ENCODE results near the gene SLBP.

The SLBP gene

GRCh38 chr4:1748465-1748995 is 36.4 kb upstream of the SLBP start:
- no peak for FAIRE-seq

GRCh38 chr4:1747603-1747967 is 35.5 kb upstream of the SLBP start:
- no peak for FAIRE-seq

GRCh38 chr4:1746919-1747602 is 34.9 kb upstream of the SLBP start:
- FAIRE-seq = no peak

- no peak for FAIRE-seq
Observed at GRCh38 chr4:1746265-1746691, 34.2 kb upstream of the SLBP start.

- no peak for FAIRE-seq
Observed at GRCh38 chr4:1745697-1746096, 33.6 kb upstream of the SLBP start.

- FAIRE-seq = no peak
Observed at GRCh38 chr4:1745165-1745564, 33.0 kb upstream of the SLBP start.

DNA sequence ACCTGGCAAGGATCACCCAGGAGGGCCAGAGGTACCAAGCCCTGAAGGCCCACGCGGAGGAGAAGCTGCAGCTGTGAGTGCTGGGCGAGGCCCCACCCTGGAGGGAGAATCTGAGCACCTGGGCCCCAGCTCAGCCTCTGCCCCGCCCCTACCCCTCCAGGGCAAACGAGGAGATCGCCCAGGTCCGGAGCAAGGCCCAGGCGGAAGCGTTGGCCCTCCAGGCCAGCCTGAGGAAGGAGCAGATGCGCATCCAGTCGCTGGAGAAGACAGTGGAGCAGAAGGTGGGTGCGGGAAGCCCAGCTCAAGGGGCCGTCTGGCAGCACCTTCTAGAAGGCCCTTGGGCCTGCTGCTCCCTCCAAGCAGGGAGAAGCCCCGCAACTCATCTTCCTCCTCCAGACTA is 32.4 kb upstream of the SLBP start:
- FAIRE-seq = no peak

DNA sequence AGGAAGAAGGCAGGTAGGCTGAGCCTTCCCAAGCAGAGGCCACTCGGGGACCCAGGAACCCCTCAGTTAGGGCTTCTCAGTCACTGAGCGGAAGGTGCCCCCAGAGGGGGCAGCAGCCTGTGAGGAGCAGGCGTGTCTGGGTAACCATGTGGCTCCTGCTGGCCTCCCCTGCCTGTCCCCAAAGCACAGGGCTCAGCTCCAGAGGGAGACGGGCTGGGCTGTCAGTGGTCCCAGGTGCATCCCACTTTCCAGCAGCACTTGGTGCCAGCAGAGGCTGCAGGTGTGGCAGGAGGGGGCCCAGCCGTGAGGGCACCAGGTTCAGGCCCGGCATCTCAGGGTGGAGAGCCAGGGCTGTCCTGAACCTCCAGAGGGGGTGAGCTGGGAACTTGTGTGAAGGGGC is 31.9 kb upstream of the SLBP start:
- no peak for FAIRE-seq

DNA sequence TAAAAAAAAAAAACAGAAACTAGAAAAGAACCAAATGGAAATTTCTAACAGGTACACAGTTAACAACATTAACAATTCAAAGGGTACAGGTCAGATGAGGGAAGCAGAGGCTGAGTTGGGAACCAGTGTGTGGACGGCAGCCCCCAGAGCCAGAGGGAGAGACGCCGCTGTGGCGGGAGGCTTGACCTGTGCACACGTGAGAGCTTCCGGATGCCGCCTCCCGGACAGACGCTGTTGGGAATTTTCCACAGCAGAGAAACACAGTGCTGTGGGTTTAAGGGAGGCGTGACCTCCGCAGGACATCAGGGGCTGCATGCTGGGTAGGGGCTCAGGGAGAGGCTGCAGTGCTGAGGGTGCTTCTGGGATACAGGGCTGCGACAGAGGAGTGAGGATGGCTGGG is 31.4 kb upstream of the SLBP start:
- FAIRE-seq = no peak

GRCh38 chr4:1741208-1741607 is 29.1 kb upstream of the SLBP start:
- no peak for FAIRE-seq

DNA sequence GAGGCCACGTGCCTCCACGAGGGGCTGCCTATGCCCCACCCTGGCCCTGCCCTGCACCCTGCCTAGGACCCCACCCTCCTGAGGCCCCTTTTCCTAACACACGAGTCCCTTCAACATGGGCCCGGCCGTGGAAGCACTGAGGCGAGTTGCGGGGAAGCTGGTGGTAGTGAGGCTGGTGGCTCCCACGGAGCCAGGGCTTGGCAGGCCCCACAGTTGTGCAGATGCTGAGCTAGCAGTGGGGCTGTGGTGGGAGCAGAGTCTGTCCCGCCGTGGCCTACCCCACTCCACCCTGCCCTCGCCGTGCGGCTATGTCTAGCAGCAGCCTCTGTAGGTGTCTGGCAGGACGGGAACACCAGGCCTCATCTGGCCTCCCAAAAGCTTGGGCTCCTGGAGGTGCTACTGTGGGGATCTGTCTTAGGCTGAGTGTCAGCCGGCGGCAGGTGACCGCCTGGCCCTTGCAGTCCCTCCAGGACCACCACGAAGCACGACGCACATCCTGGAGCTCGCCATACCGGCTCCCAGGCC is 28.0 kb upstream of the SLBP start:
- FAIRE-seq = no peak

GRCh38 chr4:1739358-1739757 is 27.2 kb upstream of the SLBP start:
- FAIRE-seq = no peak

DNA sequence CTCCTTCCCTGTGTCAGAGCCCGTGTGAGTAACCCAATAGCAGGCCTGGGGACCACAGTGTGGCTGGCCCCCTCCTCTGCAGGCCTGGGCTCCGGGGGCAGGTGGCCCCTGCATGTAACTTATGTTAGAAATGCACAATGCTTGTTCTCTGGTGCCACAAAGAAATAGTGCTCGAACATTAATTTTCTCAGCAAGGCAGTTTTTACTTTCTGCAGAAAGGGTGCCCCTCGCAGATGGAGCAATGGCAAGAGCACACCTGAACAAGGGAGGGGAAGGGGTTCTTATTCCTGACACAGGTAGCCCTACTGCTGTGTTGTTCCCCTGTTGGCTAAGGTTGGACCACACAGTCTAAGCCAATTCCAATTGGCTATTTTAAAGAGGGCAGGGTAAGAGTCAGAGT is 26.3 kb upstream of the SLBP start:
- no peak for FAIRE-seq

DNA sequence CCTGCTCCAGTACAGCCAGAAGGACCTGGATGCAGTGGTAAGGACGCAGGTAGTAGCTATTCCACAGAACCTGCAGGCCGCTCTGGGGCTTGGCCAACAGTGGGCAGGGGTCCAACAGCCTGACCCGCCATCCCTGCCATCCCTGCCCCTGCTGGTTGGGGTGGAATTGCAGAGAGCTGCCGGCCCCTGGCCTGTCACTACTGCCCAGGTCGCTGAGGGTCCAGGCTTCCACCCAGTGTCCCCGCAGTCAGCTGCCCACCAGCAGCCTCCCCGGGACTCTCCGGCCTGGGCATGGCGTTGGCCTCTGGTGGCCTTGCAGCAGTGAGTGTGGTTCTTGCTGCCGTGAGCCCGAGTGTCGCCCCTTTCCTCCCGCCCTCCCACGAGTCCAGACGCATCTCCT is 25.5 kb upstream of the SLBP start:
- no peak for FAIRE-seq

- no peak for FAIRE-seq
Observed at GRCh38 chr4:1736812-1737211, 24.7 kb upstream of the SLBP start.

GRCh38 chr4:1735215-1735614 is 23.1 kb upstream of the SLBP start:
- FAIRE-seq = no peak

DNA sequence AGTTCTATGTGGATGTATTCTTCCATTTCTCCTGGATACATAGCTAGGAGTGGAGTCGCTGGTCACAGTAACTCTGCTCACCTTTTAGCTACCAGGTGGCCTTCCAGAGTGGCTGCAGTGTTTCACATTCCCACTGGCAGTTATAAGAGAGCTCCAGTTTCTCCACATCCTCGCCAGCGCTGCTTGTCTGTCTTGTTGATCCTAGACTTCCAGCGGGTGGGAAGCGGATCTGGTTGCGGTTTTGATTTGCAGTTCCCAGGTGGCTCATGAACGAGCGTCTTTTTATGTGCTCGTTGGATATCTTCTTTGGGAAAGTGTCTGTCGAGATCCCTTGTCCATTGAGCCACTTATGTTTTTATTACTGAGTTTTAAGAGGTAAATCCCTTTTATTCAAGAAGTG is 20.8 kb upstream of the SLBP start:
- FAIRE-seq = no peak

DNA sequence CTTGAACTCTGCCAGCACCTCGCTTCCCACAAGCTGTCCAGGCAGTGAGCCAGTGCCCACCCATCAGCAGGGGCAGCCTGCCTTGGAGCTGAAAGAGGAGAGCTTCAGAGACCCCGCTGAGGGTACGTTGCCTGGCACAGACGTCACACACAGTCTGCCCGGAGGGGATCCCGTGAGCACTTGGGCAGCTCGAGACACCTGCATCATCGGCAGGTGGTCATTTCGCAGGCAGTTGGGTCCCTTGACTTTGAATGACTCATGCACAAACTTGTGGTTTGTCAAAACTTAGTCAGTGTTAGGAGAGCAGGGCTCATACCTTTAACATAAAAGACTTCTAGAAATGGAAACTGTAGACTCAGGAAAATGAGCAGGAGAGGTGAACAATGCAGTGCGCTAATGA is 19.1 kb upstream of the SLBP start:
- no peak for FAIRE-seq

DNA sequence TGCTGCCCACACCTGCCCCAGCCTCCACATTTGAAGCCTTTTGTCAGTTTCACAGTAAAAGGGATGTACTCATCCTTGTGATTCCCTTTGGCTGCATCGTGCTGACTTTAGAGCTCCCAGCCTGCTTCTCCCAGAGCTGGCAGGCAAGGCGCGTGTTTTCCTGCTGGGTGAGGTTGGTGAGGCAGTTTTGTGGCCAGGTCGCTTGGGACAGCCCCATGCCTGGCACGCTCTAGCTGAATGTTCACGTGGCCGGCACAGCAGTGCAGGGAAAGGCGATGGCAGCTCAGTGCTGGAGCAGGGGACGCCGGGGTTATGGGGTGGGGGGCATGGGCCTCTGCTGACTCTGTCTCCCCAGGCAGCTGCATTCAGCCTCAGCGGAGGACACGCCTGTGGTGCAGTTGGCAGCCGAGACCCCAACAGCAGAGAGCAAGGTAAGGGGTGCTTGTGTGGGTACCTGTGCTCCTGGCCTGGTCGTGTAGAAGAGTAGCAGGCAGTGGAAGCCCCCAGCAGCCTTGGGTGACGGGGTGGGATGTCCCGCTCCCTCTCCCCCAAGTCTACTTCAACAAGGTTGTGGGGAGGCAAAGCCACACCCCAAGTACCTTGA is 18.5 kb upstream of the SLBP start:
- FAIRE-seq = no peak

GRCh38 chr4:1728061-1728980 is 16.2 kb upstream of the SLBP start:
- FAIRE-seq = no peak

DNA sequence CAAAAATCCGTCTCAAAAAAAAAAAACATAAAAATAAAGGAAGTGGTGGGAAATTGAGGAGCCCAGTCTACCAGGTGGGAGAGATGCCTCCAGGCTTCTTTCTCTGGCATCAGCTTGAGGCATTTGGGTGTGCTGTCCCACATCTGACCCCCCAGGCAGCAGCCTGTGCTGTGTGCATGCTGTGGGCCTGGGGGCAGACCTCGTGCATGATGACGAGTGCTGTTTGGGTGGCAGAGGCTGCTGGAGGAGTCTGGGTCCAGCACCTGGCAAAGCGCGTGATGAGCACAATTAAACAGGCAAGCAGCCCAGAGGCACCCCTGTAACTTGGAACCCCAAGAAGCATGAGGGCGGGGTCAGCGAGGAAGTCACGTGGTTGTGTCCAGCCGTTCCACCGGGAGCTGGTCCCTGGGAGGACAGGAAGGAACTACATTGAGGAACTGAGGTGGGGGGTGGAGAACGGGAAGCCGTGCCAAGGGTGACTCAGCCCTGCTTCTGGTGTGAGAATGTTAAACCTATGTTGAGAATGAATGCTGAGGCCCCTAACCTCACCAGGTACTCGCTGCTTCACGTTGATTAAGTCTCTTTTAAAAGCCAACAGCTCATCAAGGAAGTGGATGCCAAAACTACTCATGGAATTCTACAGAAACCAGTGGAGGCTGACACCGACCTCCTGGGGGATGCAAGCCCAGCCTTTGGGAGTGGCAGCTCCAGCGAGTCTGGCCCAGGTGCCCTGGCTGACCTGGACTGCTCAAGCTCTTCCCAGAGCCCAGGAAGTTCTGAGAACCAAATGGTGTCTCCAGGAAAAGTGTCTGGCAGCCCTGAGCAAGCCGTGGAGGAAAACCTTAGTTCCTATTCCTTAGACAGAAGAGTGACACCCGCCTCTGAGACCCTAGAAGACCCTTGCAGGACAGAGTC is 15.3 kb upstream of the SLBP start:
- no peak for FAIRE-seq

DNA sequence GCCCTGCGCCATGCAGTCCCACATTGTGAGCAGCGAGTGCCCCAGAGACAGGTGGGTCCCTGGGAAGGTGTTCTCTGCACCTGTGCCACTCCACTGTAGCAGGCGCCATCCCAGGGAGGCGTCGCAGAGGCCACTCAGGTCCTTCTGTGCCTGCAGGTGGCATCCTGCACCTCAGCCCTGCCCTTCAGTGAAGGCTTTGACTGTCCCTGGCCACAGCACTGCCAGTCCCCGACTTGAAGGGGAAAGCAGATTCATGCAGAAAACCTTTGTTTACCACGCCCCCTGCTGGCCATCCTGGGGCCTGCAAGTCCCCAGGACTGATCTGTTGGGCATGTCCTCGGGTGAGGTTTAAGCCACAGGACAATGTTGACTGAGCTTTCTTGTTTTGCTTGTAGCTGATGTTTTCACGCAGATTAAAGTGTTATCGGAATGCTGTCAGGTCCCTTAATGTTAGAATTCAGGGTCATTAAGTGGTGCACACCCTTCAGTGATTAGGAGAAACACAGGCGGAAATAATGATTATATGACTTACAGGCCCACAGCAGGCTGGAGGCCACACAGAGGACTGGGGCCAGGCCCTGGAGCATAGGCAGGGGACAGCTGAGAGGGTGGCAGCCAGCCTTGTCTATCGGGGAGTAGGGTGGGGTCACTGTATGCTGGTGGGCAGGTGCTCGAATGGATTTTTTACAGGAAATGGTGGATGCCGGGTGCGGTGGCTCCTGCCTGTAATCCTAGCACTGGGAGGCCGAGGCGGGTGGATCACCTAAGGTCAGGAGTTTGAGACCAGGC is 14.2 kb upstream of the SLBP start:
- FAIRE-seq = no peak
